ENCODE data around the gene FASTKD1.
"Not testable (repeated sequence)": the region's sequence is repeated elsewhere in the genome, so short reads cannot be mapped to it uniquely, and the experiment has no call there.

FASTKD1 gene

GRCh38 chr2:169572189-169572588, 1.5 kb downstream of the FASTKD1 start:
- no peak for DNase-seq (ENCODE audit: low read depth in 2 of 2)

- DNase-seq (ENCODE audit: low read depth in 2 of 2) = no peak
Observed at GRCh38 chr2:169571571-169571970, 2.1 kb downstream of the FASTKD1 start.

GRCh38 chr2:169570752-169571151, 2.9 kb downstream of the FASTKD1 start:
- DNase-seq (ENCODE audit: low read depth in 2 of 2) = not testable (repeated sequence)

- no peak for DNase-seq (ENCODE audit: low read depth in 2 of 2)
Observed at GRCh38 chr2:169569948-169570347, 3.7 kb downstream of the FASTKD1 start.

- DNase-seq (ENCODE audit: low read depth in 2 of 2) = no peak
Observed at GRCh38 chr2:169565686-169566085, 8.0 kb downstream of the FASTKD1 start.

GRCh38 chr2:169562519-169562918, 11.1 kb downstream of the FASTKD1 start:
- DNase-seq (ENCODE audit: low read depth in 2 of 2) = no peak

- not testable (repeated sequence) for DNase-seq (ENCODE audit: low read depth in 2 of 2)
Observed at GRCh38 chr2:169562084-169562483, 11.6 kb downstream of the FASTKD1 start.

GRCh38 chr2:169561364-169561763, 12.3 kb downstream of the FASTKD1 start:
- no peak for DNase-seq (ENCODE audit: low read depth in 2 of 2)

- no peak for DNase-seq (ENCODE audit: low read depth in 2 of 2)
Observed at GRCh38 chr2:169546756-169547155, 26.9 kb downstream of the FASTKD1 start.

- DNase-seq (ENCODE audit: low read depth in 2 of 2) = no peak
Observed at GRCh38 chr2:169542433-169542832, 31.2 kb downstream of the FASTKD1 start.

GRCh38 chr2:169540146-169540545, 33.5 kb downstream of the FASTKD1 start:
- DNase-seq (ENCODE audit: low read depth in 2 of 2) = no peak

- not testable (repeated sequence) for DNase-seq (ENCODE audit: low read depth in 2 of 2)
Observed at GRCh38 chr2:169539460-169539859, 34.2 kb downstream of the FASTKD1 start.

- peak; percentile 65 to 73 for DNase-seq (ENCODE audit: low read depth in 2 of 2)
Observed at GRCh38 chr2:169528271-169528701, 45.4 kb downstream of the FASTKD1 start.

GRCh38 chr2:169526451-169526850, 47.2 kb downstream of the FASTKD1 start:
- DNase-seq (ENCODE audit: low read depth in 2 of 2) = no peak

- no peak for DNase-seq (ENCODE audit: low read depth in 2 of 2)
Observed at GRCh38 chr2:169525434-169525833, 48.2 kb downstream of the FASTKD1 start.

- DNase-seq (ENCODE audit: low read depth in 2 of 2) = no peak
Observed at GRCh38 chr2:169523681-169524080, 50.0 kb downstream of the FASTKD1 start.

- DNase-seq (ENCODE audit: low read depth in 2 of 2) = no peak
Observed at GRCh38 chr2:169520896-169521295, 52.8 kb downstream of the FASTKD1 start.

GRCh38 chr2:169516488-169516995, 57.1 kb downstream of the FASTKD1 start:
- not testable (repeated sequence) for DNase-seq (ENCODE audit: low read depth in 2 of 2)

GRCh38 chr2:169514758-169515157, 58.9 kb downstream of the FASTKD1 start:
- not testable (repeated sequence) for DNase-seq (ENCODE audit: low read depth in 2 of 2)

GRCh38 chr2:169513926-169514325, 59.7 kb downstream of the FASTKD1 start:
- DNase-seq (ENCODE audit: low read depth in 2 of 2) = no peak

- no peak for DNase-seq (ENCODE audit: low read depth in 2 of 2)
Observed at GRCh38 chr2:169513094-169513493, 60.6 kb downstream of the FASTKD1 start.

GRCh38 chr2:169512525-169512924, 61.1 kb downstream of the FASTKD1 start:
- DNase-seq (ENCODE audit: low read depth in 2 of 2) = no peak

- DNase-seq (ENCODE audit: low read depth in 2 of 2) = no peak
Observed at GRCh38 chr2:169511818-169512217, 61.8 kb downstream of the FASTKD1 start.

GRCh38 chr2:169510496-169510895, 63.2 kb downstream of the FASTKD1 start:
- DNase-seq (ENCODE audit: low read depth in 2 of 2) = no peak
